GM19467 (cell line): Measurements from ENCODE around the gene MMP7.
"Not testable (repeated sequence)": the region's sequence is repeated elsewhere in the genome, so short reads cannot be mapped to it uniquely, and the experiment has no call there.

Source experiments
- ATAC-seq: cut with Tn5 transposase; IDR thresholded peaks from one replicate; pipeline ENCODE4 v1.9.1; 2021; ENCODE audit warnings: mild to moderate bottlenecking, moderate library complexity; ENCODE audit not compliant: unreplicated experiment

Gene MMP7

GRCh38 chr11:102539567-102539966, 9.0 kb upstream of the MMP7 start:
- ATAC-seq = no peak

GRCh38 chr11:102538932-102539331, 8.4 kb upstream of the MMP7 start:
- no peak for ATAC-seq

GRCh38 chr11:102534261-102534872, 3.8 kb upstream of the MMP7 start:
- ATAC-seq = no peak

GRCh38 chr11:102528618-102529017, 1.9 kb downstream of the MMP7 start:
- no peak for ATAC-seq

- no peak for ATAC-seq
Measured at GRCh38 chr11:102527684-102528083, 2.9 kb downstream of the MMP7 start.

- ATAC-seq = no peak
Measured at GRCh38 chr11:102527041-102527440, 3.5 kb downstream of the MMP7 start.

- ATAC-seq = no peak
Measured at GRCh38 chr11:102523887-102524286, 6.7 kb downstream of the MMP7 start.

GRCh38 chr11:102523189-102523570, 7.4 kb downstream of the MMP7 start:
- no peak for ATAC-seq

- no peak for ATAC-seq
Measured at GRCh38 chr11:102522312-102523188, 8.0 kb downstream of the MMP7 start.

GRCh38 chr11:102521121-102521520, 9.4 kb downstream of the MMP7 start:
- no peak for ATAC-seq

GRCh38 chr11:102520514-102520913, 10.0 kb downstream of the MMP7 start:
- no peak for ATAC-seq

GRCh38 chr11:102518296-102519094, 12.1 kb downstream of the MMP7 start:
- no peak for ATAC-seq

- ATAC-seq = no peak
Measured at GRCh38 chr11:102517670-102518069, 12.9 kb downstream of the MMP7 start.

GRCh38 chr11:102516179-102516578, 14.4 kb downstream of the MMP7 start:
- ATAC-seq = no peak

GRCh38 chr11:102513869-102514268, 16.7 kb downstream of the MMP7 start:
- no peak for ATAC-seq

- ATAC-seq = no peak
Measured at GRCh38 chr11:102510439-102511135, 20.0 kb downstream of the MMP7 start.

GRCh38 chr11:102502831-102503230, 27.7 kb downstream of the MMP7 start:
- not testable (repeated sequence) for ATAC-seq

GRCh38 chr11:102500829-102501228, 29.7 kb downstream of the MMP7 start:
- no peak for ATAC-seq

- ATAC-seq = no peak
Measured at GRCh38 chr11:102499931-102500330, 30.6 kb downstream of the MMP7 start.

GRCh38 chr11:102499151-102499550, 31.4 kb downstream of the MMP7 start:
- ATAC-seq = no peak

- ATAC-seq = no peak
Measured at GRCh38 chr11:102497061-102497460, 33.5 kb downstream of the MMP7 start.
